HG03342 (cell line): ENCODE data around the gene SP110.
A peak's percentile ranks its signal among the peaks of the same experiment; 100 is the strongest.
"Not testable (repeated sequence)": the region's sequence is repeated elsewhere in the genome, so short reads cannot be mapped to it uniquely, and the experiment has no call there.

ENCODE experiments used
- ATAC-seq: cut with Tn5 transposase; IDR thresholded peaks from one replicate; pipeline ENCODE4 v1.9.1; 2021; ENCODE audit warnings: mild to moderate bottlenecking, moderate library complexity; ENCODE audit not compliant: unreplicated experiment

The SP110 gene

GRCh38 chr2:230129343-230129742 is 90.4 kb downstream of the SP110 start:
- ATAC-seq = no peak

GRCh38 chr2:230128623-230129342 is 91.0 kb downstream of the SP110 start:
- no peak for ATAC-seq

GRCh38 chr2:230127195-230127594 is 92.6 kb downstream of the SP110 start:
- ATAC-seq = no peak

DNA sequence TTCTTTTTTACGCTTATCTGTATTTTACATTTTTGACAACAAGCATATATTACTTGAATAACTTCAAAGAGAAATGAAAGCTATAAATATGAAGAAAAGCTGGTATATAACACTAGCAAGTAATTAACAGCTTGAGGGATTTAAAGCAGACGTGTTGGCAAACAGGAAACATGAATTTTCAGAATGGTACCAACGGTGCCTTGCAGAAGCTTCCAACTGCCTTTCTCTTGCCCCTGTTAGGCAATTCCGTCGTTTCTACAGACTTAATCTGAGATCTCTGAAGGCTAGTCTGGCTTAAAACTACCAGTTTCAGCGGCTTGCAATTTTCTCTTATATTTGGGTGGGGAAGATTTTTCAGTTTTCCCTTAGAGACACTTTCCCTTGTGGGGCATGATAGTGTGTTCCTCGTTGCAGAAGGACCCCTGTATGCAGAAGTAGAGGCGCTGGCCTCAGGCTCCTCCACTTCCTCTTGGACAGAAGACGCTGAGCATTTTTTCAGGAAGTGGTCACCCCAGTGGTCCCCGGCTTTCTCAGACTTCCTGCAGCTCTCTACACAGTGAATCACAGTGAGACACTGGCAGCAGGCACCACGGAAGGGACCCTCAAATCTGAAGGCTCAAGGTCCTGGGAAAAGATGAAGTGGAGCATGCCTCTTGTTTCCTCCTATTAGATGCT is 94.9 kb downstream of the SP110 start:
- peak; percentile 79 for ATAC-seq

- ATAC-seq = no peak
Observed at GRCh38 chr2:230124235-230124634, 95.5 kb downstream of the SP110 start.

- ATAC-seq = not testable (repeated sequence)
Observed at GRCh38 chr2:230120376-230120775, 99.4 kb downstream of the SP110 start.

DNA sequence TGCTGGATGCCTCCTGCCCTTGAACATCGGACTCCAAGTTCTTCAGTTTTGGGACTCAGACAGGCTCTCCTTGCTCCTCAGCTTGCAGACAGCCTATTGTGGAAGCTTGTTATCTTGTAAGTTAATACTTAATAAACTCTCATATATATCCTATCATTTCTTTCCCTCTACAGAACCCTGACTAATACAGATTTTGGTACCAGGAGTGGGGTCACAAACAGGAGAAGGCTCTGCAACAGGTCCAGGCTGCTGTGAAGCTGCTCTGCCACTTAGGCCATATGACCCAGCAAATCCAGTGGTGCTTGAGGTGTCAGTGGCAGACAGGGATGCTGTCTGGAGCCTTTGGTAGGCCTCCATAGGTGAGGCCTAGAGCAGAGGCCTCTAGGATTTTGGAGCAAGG is 100.0 kb downstream of the SP110 start:
- ATAC-seq = not testable (repeated sequence)
